Measurements from ENCODE around the gene TPBGL.
A peak's percentile ranks its signal among the peaks of the same experiment; 100 is the strongest.

- TF ChIP-seq POLR2A (IDR thresholded peaks at IDR 0.05) (no peak), CTCF (IDR thresholded peaks at IDR 0.05) (peak in 1 of 5 experiments; percentile 5)
These were observed 8.3 kb downstream of the TPBGL start for GRCh38 chr11:75248924-75249256.
